Spleen (tissue), 3 donors: Measurements from ENCODE around the gene DCP1A.

Experiments used
- POLR2A ChIP-seq, 3 donors: fragments of 450-650 bp; IDR thresholded peaks; one replicate each; pipeline ENCODE4 v1.5.1; 2017; ENCODE audit warnings: antibody characterized with exemption in 3 of 3, mild to moderate bottlenecking in 1 of 3
- POLR2AphosphoS5 ChIP-seq, 3 donors: sonication (generic); formaldehyde crosslinking; IDR thresholded peaks; one replicate each; pipeline ENCODE4 v1.5.1; 2017; ENCODE audit warnings: antibody characterized with exemption in 3 of 3

GRCh38 chr3:53357458-53357857 is 10.1 kb upstream of the DCP1A start:
- TF ChIP-seq POLR2AphosphoS5 (IDR thresholded peaks at IDR 0.05) (no peak), POLR2A (IDR thresholded peaks at IDR 0.05) (no peak)
